ENCODE results near the gene ZBTB40. TPM values are rescaled to one million over a fixed set of nuclear protein-coding genes. Genes with fewer than 3 reads are reported as not detected.

The ZBTB40 gene, protein sequence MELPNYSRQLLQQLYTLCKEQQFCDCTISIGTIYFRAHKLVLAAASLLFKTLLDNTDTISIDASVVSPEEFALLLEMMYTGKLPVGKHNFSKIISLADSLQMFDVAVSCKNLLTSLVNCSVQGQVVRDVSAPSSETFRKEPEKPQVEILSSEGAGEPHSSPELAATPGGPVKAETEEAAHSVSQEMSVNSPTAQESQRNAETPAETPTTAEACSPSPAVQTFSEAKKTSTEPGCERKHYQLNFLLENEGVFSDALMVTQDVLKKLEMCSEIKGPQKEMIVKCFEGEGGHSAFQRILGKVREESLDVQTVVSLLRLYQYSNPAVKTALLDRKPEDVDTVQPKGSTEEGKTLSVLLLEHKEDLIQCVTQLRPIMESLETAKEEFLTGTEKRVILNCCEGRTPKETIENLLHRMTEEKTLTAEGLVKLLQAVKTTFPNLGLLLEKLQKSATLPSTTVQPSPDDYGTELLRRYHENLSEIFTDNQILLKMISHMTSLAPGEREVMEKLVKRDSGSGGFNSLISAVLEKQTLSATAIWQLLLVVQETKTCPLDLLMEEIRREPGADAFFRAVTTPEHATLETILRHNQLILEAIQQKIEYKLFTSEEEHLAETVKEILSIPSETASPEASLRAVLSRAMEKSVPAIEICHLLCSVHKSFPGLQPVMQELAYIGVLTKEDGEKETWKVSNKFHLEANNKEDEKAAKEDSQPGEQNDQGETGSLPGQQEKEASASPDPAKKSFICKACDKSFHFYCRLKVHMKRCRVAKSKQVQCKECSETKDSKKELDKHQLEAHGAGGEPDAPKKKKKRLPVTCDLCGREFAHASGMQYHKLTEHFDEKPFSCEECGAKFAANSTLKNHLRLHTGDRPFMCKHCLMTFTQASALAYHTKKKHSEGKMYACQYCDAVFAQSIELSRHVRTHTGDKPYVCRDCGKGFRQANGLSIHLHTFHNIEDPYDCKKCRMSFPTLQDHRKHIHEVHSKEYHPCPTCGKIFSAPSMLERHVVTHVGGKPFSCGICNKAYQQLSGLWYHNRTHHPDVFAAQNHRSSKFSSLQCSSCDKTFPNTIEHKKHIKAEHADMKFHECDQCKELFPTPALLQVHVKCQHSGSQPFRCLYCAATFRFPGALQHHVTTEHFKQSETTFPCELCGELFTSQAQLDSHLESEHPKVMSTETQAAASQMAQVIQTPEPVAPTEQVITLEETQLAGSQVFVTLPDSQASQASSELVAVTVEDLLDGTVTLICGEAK
- total RNA-seq (2013; cell fraction: nucleolus; rRNA removed), result 47.2 and 47.4 TPM in 2 replicates
- total RNA-seq (2014; rRNA removed), result 12.1 and 13.6 TPM in 2 replicates
- total RNA-seq (2014; rRNA removed; fragmentation: Illumina TruSeq; extraction: Trizol), result 9.3 and 9.4 TPM in 2 replicates
- 14.0 and 14.4 TPM in 2 replicates for total RNA-seq (2021)
- polyA plus RNA-seq (2011; ENCODE audit: low read depth), result 5.0 TPM
- 6.5 and 8.6 TPM in 2 replicates for polyA plus RNA-seq (2011; rRNA removed)
- polyA plus RNA-seq (2011; cell fraction: cytosol; rRNA removed), result 8.8 and 9.1 TPM in 2 replicates
- 55.6 and 60.8 TPM in 2 replicates for polyA plus RNA-seq (2011; cell fraction: nucleus; rRNA removed)
- polyA plus RNA-seq (2012), result 6.3 and 6.9 TPM in 2 replicates
- polyA plus RNA-seq (2014; fragmentation: Illumina TruSeq; extraction: Trizol), result 10.9 and 12.3 TPM in 2 replicates
- 1 to 10 TPM; 1.9 to 2.3 TPM for polyA plus RNA-seq (2014; fragmentation: Nextera tagmentation; extraction: Ambion mirVana)
- 12.1 and 12.2 TPM in 2 replicates for polyA plus RNA-seq (2014; rRNA removed)
- polyA plus RNA-seq (2016; fragmentation: Nextera tagmentation; extraction: Ambion mirVana), result 1 to 10 TPM; 6.9 to 7.4 TPM
- polyA minus RNA-seq (2011; rRNA and poly(A)+ RNA removed), result 16.8 and 17.4 TPM in 2 replicates
- 3.7 and 6.9 TPM in 2 replicates for polyA minus RNA-seq (2011; cell fraction: cytosol; rRNA and poly(A)+ RNA removed)
- 14.6 and 18.2 TPM in 2 replicates for polyA minus RNA-seq (2011; cell fraction: nucleus; rRNA and poly(A)+ RNA removed)
- percentile 67 among the genes with signal in this experiment for Bru-seq, nascent RNA
- percentile 75 among the genes with signal in this experiment for BruChase-seq, experiment 1, labeled RNA remaining after a 6-hour chase
- percentile 74 among the genes with signal in this experiment for BruChase-seq, experiment 2, labeled RNA remaining after a 2-hour chase
- long read RNA-seq, experiment 1, partial matches to known transcripts, result 0 of 3 reads
- long read RNA-seq, experiment 1, other reads (novel, unspliced or antisense), result 3 of 3 reads
- long read RNA-seq, experiment 2, partial matches to known transcripts, result 10 of 19 reads
- long read RNA-seq, experiment 2, other reads (novel, unspliced or antisense), result 9 of 19 reads

DNA sequence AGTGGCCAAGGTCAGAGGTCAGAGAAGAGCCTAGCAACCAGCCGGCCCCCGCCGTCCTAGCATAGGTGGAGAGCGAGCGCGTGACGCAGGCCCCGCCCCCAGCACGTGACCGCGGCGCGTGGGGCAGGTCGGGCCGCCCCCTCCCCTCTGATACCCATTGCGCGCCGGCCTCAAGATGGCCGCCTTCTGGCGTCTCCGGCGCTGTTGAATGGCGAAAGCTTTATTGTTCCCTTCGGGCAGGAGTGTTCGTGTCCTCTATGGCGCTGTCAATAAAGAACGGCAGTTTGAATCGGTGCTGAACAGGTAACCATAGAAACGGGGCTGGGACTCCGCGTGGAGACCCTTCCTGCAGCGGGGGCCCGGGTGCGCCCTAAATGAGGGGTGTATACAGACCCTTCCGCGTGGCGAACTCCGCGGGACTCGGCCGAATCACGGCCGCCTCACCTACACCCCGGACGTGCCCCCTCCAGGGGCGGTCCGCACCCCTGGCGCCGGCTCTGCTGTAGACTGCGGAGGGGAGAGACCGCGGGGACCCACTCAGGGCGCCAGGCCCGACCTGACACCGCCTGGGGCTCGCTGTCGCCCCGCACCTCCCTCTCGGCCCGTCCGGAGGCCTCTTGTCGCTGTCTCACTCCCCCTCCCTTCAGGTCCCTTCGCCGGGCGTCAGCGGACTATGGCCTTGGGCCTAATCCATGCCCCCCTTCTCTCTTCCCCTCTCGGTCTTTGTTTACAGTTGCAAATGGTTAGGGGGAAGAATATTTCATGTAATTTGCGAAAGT is at the start of gene ZBTB40:
Gene ZBTB40, plus strand, starts transcription at position 150 of the 779 bp plus-strand sequence. CDS start 38,098 bp downstream, outside the sequence.
- peak; percentile 80 for DNase-seq (ENCODE audit: low read depth, low spot score)
- Histone ChIP-seq H4K20me1 (ENCODE audit: control insufficient read depth, insufficient read depth) (no peaks in the 10 kb centered on the region; the same call in 1 of the 2 replicates), H3K4me2 (ENCODE audit: control insufficient read depth, insufficient read depth) (peak within 1 kb of the TSS; percentile 85), H3K9me3 (replicated peaks; ENCODE audit: control insufficient read depth, insufficient read depth, low read length) (no peaks in the 10 kb centered on the region), H3K27me3 (replicated peaks in 1 of 2; ENCODE audit: control insufficient read depth in 2 of 2, insufficient read depth in 2 of 2, low read length in 1 of 2) (no peaks in the 10 kb centered on the region), H3K27ac (ENCODE audit: control insufficient read depth, insufficient read depth) (peak within 1 kb of the TSS; percentile 54), H3K36me3 (ENCODE audit: control insufficient read depth in 2 of 2, insufficient read depth in 2 of 2, low read length in 1 of 2) (no peaks in the 10 kb centered on the region), H3K4me3 (peak within 1 kb of the TSS; percentile 89), H3K79me2 (ENCODE audit: control insufficient read depth, insufficient read depth, low read length) (peaks cover 17% of the 10 kb centered on the region), H3K4me1 (ENCODE audit: control insufficient read depth, insufficient read depth, low read length) (no peaks in the 10 kb centered on the region), H3K9ac (ENCODE audit: control insufficient read depth, insufficient read depth, low read length) (peak within 1 kb of the TSS; percentile 70), H2AFZ (ENCODE audit: control insufficient read depth, low read depth, low read length) (peak within 1 kb of the TSS; percentile 89)
- CTCF ChIA-PET, result interaction anchor here (1.3 kb wide), 1 partner anchor 12 kb away, joined by 6 read pairs; no protein-coding TSS in a partner anchor
- RAD21 ChIA-PET (ENCODE audit: unreplicated experiment), result no interaction called here
- SMC1A ChIA-PET (ENCODE audit: uncharacterized antibody, unreplicated experiment), result no interaction called here
- FAIRE-seq, result peak; percentile 65
- intact Hi-C loops (cut with micrococcal nuclease; ENCODE audit: unreplicated experiment) (no loop called here), in situ Hi-C loops (cut with MboI) (no loop called here)
- POLR2A ChIA-PET, result no interaction called here
- peak; percentile 97 for ATAC-seq
- WGBS (ENCODE audit: insufficient coverage, insufficient replicate concordance, low lambda C conversion rate, missing lambda C conversion rate), result 2% methylated on average over 59 of the region's 68 CpGs
- BruUV-seq (replicated peaks), result TSS peak; percentile 78
- TF ChIP-seq ZNF384 (IDR thresholded peaks at IDR 0.05; ENCODE audit: borderline replicate concordance, low read depth, low read length) (peak; percentile 72), EGR1 (IDR thresholded peaks at IDR 0.05; ENCODE audit: borderline replicate concordance in 1 of 2, low read depth in 2 of 2, low read length in 2 of 2) (peak in 1 of 2 experiments; percentile 84; a peak in 2 of 3 replicates), SRF (IDR thresholded peaks at IDR 0.05; ENCODE audit: low read depth in 2 of 2, low read length in 2 of 2) (peak in 1 of 2 experiments; percentile 84; a peak in 2 of 4 replicates), YY1 (IDR thresholded peaks at IDR 0.05; ENCODE audit: low read depth, low read length) (peak; percentile 100), JUNB (IDR thresholded peaks at IDR 0.05) (no peak), NBN (IDR thresholded peaks at IDR 0.05) (peak; percentile 87; the same call in 1 of the 2 replicates), ZNF217 (IDR thresholded peaks at IDR 0.05) (no peak), ZNF274 (IDR thresholded peaks at IDR 0.05; ENCODE audit: insufficient read depth, insufficient read length) (no peak), HDAC6 (IDR thresholded peaks at IDR 0.05; ENCODE audit: unreplicated experiment) (no peak), GATAD2B (conservative IDR thresholded peaks at IDR 0.05; ENCODE audit: low read depth) (peak; percentile 64), NRF1 (conservative IDR thresholded peaks at IDR 0.05; ENCODE audit: low read depth, low read length) (no peak), CBFB (IDR thresholded peaks at IDR 0.05; ENCODE audit: low read depth) (0 out of 2 replicates have a peak, but pooled peaks have one; percentile 38)
- TF ChIP-seq, protein P1, sequence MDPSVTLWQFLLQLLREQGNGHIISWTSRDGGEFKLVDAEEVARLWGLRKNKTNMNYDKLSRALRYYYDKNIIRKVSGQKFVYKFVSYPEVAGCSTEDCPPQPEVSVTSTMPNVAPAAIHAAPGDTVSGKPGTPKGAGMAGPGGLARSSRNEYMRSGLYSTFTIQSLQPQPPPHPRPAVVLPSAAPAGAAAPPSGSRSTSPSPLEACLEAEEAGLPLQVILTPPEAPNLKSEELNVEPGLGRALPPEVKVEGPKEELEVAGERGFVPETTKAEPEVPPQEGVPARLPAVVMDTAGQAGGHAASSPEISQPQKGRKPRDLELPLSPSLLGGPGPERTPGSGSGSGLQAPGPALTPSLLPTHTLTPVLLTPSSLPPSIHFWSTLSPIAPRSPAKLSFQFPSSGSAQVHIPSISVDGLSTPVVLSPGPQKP (IDR thresholded peaks at IDR 0.05; ENCODE audit: low read depth, low read length), result peak; percentile 79

Measured in GM12878 (cell line).